ENCODE results near the gene TMEM131.

GRCh38 chr2:97935719-97936161 lies 60.0 kb downstream of the TMEM131 start:
- TF ChIP-seq CTCF (tag by site-specific recombination; IDR thresholded peaks at IDR 0.05), result no peak
- no peak for TF ChIP-seq ZBTB10 (tag by site-specific recombination; IDR thresholded peaks at IDR 0.05)
- TF ChIP-seq TSHZ1 (tag by site-specific recombination; IDR thresholded peaks at IDR 0.05; ENCODE audit: borderline replicate concordance), result no peak
- no peak for TF ChIP-seq ZNF596 (tag by site-specific recombination; IDR thresholded peaks at IDR 0.05)
- no peak for TF ChIP-seq INSM2 (tag by site-specific recombination; IDR thresholded peaks at IDR 0.05)
- TF ChIP-seq ZNF184 (tag by site-specific recombination; IDR thresholded peaks at IDR 0.05), result no peak
- no peak for TF ChIP-seq HOXA7 (CRISPR knock-in tag; IDR thresholded peaks at IDR 0.05; ENCODE audit: borderline replicate concordance)

Data from HEK293 (cell line).